ENCODE results near the gene TMEM86B. TPM values are rescaled to one million over a fixed set of nuclear protein-coding genes. Genes with fewer than 3 reads are reported as not detected.

TMEM86B gene
- total RNA-seq, 1 experiment from 2014 or later: 4.2 TPM

DNA sequence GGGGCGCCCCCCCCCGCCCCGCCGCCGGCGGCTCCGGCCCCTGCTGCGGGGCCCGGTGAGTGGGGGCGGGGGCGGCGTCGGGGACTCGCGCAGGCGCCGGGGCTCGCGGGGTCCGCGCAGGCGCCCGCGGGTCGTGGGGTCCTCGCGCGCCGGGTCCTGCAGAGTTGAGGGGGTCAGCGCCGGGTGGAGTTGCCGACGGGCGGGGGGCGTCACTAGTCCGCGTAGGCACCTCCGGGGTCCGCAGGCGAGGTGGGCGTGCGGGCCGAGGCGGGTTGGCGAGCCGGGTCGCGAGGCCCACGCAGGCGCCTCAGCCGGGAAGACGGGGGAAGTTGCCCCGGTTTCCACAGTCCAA, 29.9 kb upstream of the TMEM86B start:
- no peak for DNase-seq (ENCODE audit: unreplicated experiment)
- Mint-ChIP-seq H3K4me1 (ENCODE audit: insufficient read depth, unreplicated experiment) (peaks cover 35% of the 10 kb centered on the region), H3K4me3 (ENCODE audit: unreplicated experiment) (peak overlapping the region; percentile 88), H3K36me3 (ENCODE audit: insufficient read depth, unreplicated experiment) (peaks cover 38% of the 10 kb centered on the region), H3K27ac (ENCODE audit: low read depth, unreplicated experiment) (peak overlapping the region; percentile 92), H3K9me3 (ENCODE audit: unreplicated experiment) (no peaks in the 10 kb centered on the region), H3K27me3 (ENCODE audit: insufficient read depth, unreplicated experiment) (no peaks in the 10 kb centered on the region)
- ChIA-PET POLR2A (interaction anchor here (0.7 to 3.3 kb wide), 20 partner anchors 13 to 149 kb away, joined by 3 to 52 read pairs (median 8); partner anchors contain the start of genes BRSK1, DNAAF3, HSPBP1 and KMT5C), CTCF (interaction anchor here (1.0 to 1.8 kb wide), 5 partner anchors 10 to 93 kb away, joined by 4 to 9 read pairs (median 4); partner anchors contain the start of gene DNAAF3)
- intact Hi-C loops (cut with micrococcal nuclease): loop anchor here (5.0 kb wide), 1 partner anchor 91 kb away; the partner anchor contains the start of gene DNAAF3
- TF ChIP-seq, protein P1, sequence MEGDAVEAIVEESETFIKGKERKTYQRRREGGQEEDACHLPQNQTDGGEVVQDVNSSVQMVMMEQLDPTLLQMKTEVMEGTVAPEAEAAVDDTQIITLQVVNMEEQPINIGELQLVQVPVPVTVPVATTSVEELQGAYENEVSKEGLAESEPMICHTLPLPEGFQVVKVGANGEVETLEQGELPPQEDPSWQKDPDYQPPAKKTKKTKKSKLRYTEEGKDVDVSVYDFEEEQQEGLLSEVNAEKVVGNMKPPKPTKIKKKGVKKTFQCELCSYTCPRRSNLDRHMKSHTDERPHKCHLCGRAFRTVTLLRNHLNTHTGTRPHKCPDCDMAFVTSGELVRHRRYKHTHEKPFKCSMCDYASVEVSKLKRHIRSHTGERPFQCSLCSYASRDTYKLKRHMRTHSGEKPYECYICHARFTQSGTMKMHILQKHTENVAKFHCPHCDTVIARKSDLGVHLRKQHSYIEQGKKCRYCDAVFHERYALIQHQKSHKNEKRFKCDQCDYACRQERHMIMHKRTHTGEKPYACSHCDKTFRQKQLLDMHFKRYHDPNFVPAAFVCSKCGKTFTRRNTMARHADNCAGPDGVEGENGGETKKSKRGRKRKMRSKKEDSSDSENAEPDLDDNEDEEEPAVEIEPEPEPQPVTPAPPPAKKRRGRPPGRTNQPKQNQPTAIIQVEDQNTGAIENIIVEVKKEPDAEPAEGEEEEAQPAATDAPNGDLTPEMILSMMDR (IDR thresholded peaks at IDR 0.05; ENCODE audit: unreplicated experiment): no peak
- no TSS peak for BruUV-seq (replicated peaks)

DNA sequence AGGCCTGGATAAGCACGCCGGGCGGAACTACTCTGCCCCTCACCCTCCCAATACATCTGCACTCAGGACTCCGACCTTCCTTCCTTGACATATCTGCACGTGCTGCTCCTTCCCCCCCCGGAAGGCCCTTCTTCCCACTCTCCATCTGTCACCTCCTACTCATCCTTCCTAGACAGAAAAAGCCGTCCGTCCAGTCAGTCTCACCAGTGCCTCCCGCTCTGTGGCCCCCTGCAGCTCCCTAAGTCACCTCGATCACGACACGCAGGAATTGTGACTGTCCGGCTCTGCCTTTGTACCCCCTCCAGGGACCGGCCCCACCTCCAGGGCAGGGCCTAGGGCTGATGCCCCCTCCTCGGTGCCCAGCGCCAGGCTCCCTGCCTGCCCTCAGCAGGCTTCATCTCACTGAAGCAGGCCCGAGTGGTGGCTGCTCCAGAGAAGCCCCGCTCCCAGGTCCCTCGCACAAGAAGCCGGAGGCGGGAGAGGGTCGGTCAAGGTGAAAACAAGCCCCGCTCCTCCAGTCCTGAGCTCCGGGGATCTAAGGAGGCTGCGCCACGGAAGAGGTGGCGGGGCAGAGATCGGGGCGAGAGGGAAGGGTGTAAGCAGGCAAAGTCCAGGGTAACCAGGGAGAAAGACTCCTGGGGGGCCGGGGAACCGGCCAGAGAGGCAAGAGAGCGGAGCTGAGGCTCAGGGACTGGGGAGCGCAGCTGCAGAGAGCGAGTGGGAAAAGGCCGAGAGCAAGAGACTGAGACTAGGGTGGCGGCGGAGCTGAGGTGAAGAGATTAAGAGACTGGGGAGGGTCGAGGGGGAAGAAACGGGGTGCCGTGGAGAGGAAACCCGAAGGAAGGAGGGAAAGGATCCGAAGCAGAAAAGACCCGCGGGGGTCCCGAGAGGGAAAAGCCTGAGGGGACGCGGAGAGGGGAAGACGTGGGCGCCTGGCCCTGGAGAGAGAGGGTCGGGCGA, 29.2 kb upstream of the TMEM86B start:
- POLR2A ChIA-PET: interaction anchor here (0.7 to 3.3 kb wide), 14 partner anchors 10 to 142 kb away, joined by 3 to 16 read pairs (median 3); partner anchors contain the start of genes HSPBP1 and KMT5C
- TF ChIP-seq, protein P1 (IDR thresholded peaks at IDR 0.05; ENCODE audit: unreplicated experiment): no peak
- DNase-seq (ENCODE audit: unreplicated experiment): peak; percentile 14
- H3K27ac Mint-ChIP-seq (ENCODE audit: low read depth, unreplicated experiment): peak overlapping the region; percentile 92
- H3K36me3 Mint-ChIP-seq (ENCODE audit: insufficient read depth, unreplicated experiment): peaks cover 34% of the 10 kb centered on the region
- CTCF ChIA-PET: interaction anchor here (0.7 to 1.6 kb wide), 7 partner anchors 10 to 117 kb away, joined by 3 to 9 read pairs (median 4); partner anchors contain the start of gene DNAAF3
- no peaks in the 10 kb centered on the region for H3K9me3 Mint-ChIP-seq (ENCODE audit: unreplicated experiment)
- intact Hi-C loops (cut with micrococcal nuclease): loop anchor here (5.0 kb wide), 1 partner anchor 90 kb away; the partner anchor contains the start of gene DNAAF3
- peaks cover 35% of the 10 kb centered on the region for H3K4me1 Mint-ChIP-seq (ENCODE audit: insufficient read depth, unreplicated experiment)
- peak overlapping the region; percentile 88 for H3K4me3 Mint-ChIP-seq (ENCODE audit: unreplicated experiment)
- H3K27me3 Mint-ChIP-seq (ENCODE audit: insufficient read depth, unreplicated experiment): no peaks in the 10 kb centered on the region
- BruUV-seq (replicated peaks): no TSS peak

DNA sequence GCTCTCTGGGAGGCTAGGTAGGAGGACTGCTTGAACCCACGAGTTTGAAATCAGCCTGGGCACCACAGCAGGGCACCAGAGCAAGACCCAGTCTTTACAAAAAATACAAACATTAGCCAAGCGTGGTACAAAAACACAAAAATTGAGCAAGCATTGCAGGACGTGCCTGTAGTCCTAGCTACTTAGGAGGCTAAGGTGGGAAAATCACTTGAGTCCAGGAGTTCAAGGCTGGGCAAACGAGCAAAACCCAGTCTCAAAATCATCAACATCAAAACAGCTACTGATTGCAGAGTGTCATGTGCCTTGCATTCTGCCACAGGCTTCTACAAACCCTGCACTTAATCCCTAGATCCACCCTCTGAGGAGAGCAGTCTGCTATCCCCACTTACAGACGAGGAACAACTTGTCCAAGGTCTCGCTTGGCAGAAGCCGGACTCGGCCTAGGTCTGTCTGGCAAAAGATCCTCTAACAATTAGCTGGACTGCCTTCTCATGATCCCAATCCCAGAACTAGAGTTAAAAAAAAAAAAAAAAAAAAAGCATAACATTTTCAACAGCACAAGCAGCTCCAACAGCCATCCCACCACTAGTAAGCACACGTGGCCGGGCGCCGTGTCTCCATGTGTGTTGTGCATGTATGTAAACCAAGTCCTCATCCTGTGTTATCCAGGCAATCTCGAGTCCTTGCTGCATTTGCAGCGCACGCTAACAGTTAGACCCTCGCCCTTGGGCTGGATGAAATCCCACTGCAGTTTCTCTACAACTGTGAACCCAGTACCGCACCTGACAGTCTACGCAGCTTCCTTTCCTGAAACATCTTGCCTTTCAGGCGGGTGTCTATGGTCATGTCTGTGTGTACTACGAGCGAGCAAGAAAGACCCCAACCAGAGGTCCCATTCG, 28.2 kb upstream of the TMEM86B start:
- no peaks in the 10 kb centered on the region for H3K27me3 Mint-ChIP-seq (ENCODE audit: insufficient read depth, unreplicated experiment)
- peaks cover 36% of the 10 kb centered on the region for H3K4me1 Mint-ChIP-seq (ENCODE audit: insufficient read depth, unreplicated experiment)
- H3K4me3 Mint-ChIP-seq (ENCODE audit: unreplicated experiment): peak overlapping the region; percentile 88
- H3K9me3 Mint-ChIP-seq (ENCODE audit: unreplicated experiment): no peaks in the 10 kb centered on the region
- no peak for DNase-seq (ENCODE audit: unreplicated experiment)
- ChIA-PET POLR2A (interaction anchor here (0.6 to 3.3 kb wide), 9 partner anchors 9 to 1343 kb away, joined by 3 to 16 read pairs (median 4); partner anchors contain the start of genes SYT5 and TMEM238), CTCF (interaction anchor here (1.1 to 1.6 kb wide), 4 partner anchors 24 to 116 kb away, joined by 3 to 6 read pairs (median 4); partner anchors contain the start of gene DNAAF3)
- TF ChIP-seq, protein P1 (IDR thresholded peaks at IDR 0.05; ENCODE audit: unreplicated experiment): no peak
- H3K36me3 Mint-ChIP-seq (ENCODE audit: insufficient read depth, unreplicated experiment): peaks cover 25% of the 10 kb centered on the region
- intact Hi-C loops (cut with micrococcal nuclease): loop anchor here (5.0 kb wide), 1 partner anchor 90 kb away; the partner anchor contains the start of gene DNAAF3
- BruUV-seq (replicated peaks): TSS peak; percentile 29
- peak overlapping the region; percentile 92 for H3K27ac Mint-ChIP-seq (ENCODE audit: low read depth, unreplicated experiment)
